Epithelial cell of proximal tubule (primary cell): Measurements from ENCODE around the gene MAST4. TPM values are rescaled to one million over a fixed set of nuclear protein-coding genes. Genes with fewer than 3 reads are reported as not detected.

ENCODE experiments used
- DNase-seq: peaks from one replicate; pipeline ENCODE4 v3.0.0-alpha.2; 2011; ENCODE audit warnings: low read depth
- H3K4me3 ChIP-seq: 2 replicates; pipeline ENCODE4 v1.5.1; 2011; ENCODE audit warnings: low read depth, mild to moderate bottlenecking, low read length
- total RNA-seq: library from RNA; depleted of rRNA; stranded (reverse); fragments of >200 nt; gene quantifications from 2 replicates; pipeline ENCODE4 v1.2.3, GENCODE V29; 2015
- TF ChIP-seq, protein P1 (sequence below): conservative IDR thresholded peaks from 2 replicates; pipeline ENCODE4 v1.5.1; 2012; ENCODE audit warnings: low read depth, mild to moderate bottlenecking, low read length

Gene MAST4
- total RNA-seq, 1 donor from 2014 or later = 17.3 TPM

DNA sequence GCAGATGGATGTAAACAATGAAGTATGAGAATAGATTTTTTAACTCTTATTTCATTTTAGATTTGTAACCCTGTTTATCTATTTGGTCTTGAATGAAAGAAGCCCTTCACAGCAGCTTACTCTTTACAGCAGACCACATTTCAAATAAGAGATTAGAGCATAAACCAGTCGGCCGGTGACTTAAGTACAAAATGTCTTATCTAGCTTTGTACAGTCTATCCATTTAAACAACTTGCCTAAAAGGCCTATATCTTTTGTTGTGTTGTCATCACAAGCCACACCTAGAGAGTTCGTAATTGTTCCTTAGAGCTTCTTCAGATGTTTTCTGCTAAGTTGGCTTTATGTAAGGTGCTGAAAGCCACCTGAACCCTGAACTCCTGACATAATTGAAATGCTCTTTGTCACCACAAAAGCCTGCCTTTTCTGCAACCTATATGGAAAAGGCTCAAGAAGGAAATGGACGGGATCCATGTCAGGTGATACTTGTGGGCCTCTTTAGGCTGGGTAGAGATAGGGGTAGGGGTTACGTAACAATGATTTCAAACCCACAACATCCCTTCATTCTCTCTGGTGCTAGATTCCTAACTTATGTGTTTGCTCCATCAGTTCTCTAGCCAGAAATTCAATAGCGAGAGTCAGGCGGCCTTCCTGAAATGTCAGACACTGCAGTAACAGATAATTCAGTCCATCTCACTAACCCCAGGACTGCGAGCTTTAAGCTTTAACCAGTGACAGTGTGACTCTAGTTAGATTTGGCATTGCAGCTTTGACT, 437.9 kb downstream of the MAST4 start:
- TF ChIP-seq, protein P1, sequence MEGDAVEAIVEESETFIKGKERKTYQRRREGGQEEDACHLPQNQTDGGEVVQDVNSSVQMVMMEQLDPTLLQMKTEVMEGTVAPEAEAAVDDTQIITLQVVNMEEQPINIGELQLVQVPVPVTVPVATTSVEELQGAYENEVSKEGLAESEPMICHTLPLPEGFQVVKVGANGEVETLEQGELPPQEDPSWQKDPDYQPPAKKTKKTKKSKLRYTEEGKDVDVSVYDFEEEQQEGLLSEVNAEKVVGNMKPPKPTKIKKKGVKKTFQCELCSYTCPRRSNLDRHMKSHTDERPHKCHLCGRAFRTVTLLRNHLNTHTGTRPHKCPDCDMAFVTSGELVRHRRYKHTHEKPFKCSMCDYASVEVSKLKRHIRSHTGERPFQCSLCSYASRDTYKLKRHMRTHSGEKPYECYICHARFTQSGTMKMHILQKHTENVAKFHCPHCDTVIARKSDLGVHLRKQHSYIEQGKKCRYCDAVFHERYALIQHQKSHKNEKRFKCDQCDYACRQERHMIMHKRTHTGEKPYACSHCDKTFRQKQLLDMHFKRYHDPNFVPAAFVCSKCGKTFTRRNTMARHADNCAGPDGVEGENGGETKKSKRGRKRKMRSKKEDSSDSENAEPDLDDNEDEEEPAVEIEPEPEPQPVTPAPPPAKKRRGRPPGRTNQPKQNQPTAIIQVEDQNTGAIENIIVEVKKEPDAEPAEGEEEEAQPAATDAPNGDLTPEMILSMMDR = no peak
- no peak for DNase-seq
- no peak overlapping the region for H3K4me3 ChIP-seq

DNA sequence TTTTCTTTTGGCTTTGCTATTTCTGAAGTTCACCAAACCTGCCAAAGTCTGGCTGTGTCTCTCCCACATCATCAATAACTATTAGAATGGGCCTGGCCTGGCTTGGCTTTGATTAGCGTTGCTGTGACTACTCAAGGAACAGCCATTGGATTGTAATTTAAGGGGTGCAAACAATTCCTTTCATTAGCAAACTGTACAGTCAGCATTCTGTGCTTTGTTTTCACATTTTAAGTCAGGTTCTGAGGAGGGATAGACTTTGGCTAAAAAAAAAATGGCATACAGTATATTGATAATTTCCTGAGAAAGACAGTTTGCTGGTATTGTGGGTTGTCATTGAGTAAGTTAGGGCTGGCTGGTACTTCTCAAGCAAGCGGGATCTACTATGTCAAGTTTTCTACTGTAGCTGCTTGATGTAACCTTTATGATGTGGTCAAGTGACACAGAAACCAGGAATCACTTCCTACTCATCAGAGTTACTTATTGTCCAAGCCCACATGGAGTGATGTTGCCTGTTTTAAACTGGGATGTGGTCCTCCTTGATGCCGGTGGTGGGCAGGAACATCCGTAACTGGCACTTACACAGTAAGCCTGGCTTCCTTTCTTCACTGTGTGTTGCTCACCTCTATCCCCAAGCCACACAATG, 439.0 kb downstream of the MAST4 start:
- H3K4me3 ChIP-seq = no peak overlapping the region
- DNase-seq = no peak
- TF ChIP-seq, protein P1 = no peak

DNA sequence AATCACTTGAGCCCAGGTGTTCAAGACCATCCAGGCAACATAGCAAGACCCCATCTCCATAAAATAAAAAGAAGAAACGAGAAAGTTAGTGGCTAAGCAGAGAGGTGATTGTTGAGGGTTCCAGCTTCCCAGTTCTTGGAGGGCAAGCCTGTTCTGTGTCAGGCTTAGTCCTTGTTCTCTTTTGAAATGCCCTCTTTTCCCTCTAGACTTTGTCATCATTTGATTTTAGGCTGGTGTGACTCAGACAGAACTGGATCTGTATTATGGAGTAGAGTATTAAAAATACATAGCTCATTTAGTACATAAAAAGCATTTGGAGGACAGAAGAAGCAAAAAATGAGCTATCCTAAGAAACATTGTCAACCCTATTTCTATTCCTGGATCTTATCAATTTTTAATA, 441.0 kb downstream of the MAST4 start:
- no peak for DNase-seq
- no peak overlapping the region for H3K4me3 ChIP-seq
- TF ChIP-seq, protein P1 = no peak

DNA sequence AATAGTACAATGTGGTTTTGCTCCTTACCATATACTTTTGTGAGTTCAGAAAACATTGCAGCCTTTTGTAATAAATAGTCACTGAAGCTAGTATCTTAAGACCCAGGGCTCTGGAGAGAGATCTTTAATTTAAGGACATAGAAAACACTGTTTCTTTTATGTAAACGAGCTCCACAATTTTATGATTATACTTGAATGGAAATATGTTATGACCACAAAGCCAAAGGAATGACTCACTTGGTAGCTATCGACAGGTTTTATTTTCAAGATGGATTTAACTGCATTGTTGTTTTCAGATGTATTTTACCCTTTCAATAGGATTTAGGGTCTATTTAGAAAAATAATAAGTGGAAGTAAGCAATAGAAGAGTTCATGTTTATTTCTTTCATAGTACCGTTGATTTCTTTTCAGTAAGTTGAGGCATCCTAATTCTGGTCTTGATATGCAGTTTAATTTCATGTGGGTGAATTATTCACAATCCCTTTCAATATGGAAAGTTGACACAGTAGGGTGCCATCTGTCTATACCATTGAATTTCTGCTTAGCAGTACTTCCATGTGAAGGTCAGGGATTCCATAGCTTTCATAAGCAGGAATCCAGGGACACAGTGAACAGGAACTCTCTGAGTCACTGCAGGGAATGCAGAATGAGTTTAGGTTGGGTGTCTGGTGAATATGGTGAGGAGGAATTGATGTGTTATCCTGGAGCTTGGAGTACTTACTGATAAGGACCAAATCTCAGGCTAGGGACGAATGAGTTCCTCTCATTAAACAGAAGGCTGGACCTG, 442.8 kb downstream of the MAST4 start:
- TF ChIP-seq, protein P1 = no peak
- H3K4me3 ChIP-seq = no peak overlapping the region
- peak; percentile 43 for DNase-seq

DNA sequence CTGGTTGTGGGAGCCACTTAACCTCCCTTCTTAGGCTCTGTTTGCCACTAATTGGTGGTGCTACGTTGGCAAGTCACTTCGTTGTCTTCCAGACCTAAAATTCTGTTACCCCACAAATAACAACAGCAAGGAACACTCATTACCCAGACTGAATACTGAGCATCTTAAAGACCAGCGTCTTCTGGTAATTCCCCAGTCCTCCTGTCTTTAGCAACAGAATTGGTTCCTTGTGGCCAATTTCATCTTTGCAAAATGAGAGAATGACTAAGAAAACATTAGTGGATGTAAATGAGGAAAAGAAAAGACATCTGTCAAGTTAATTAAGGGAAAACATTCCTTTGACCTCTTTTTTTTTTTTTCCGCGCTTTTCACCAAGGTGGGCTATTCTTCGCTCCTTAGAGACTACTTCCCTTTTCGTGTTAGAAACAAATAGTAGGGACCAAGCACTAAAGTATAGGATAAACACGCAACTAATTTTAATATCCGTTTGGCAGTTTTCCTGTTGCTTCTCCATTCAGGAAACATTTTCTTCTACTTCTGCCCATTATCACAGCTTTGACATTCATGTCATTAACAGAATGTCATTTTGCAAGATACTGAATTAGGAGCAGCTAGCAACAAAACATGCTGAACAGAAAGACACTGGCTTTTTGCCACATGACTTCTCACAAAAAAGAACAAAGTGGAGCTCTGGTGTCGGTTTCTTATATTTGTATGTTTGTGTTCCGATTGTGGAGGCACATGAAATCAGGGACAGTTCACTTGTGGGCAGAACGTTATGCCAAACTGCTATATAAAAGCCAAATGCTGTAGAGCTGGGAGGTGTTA, 446.2 kb downstream of the MAST4 start:
- no peak overlapping the region for H3K4me3 ChIP-seq
- no peak for DNase-seq
- TF ChIP-seq, protein P1 = no peak

DNA sequence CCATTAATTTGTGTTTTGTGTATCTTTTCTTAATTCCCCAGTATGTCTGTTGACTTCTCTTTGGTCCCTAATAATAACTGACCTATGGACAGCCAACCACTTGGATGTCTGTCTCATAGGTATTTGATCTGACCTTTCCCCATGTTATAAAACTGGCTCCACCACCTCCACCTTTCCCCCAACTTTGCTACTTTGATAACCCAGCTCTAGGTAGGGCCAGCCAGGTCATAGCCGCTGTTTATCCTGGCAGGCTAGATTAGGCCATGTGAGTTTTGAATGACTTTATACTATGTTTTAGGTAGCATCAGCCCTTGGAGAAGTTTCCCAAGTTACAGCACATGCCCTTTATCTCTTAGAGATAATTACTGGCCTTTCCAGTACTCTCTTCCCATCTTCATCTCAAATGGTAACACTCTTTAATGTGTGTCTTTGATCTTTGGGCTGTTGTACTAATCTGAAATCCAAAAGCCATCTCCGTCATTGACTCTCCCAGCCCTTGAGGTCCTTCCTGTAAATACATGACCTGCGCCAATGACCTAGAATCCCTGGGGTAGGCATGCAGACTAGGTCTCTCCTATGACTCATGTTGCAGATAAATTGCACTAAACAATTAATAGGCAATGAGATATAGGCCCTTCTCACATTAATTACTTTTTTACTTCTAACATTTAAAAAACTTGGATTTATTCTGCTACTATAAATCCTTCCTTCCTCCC, 447.8 kb downstream of the MAST4 start:
- no peak overlapping the region for H3K4me3 ChIP-seq
- no peak for DNase-seq
- TF ChIP-seq, protein P1 = no peak
